ENCODE results near the gene HEXIM2. TPM values are rescaled to one million over a fixed set of nuclear protein-coding genes. Genes with fewer than 3 reads are reported as not detected.

Gene HEXIM2
- total and polyA plus RNA-seq, 4 donors, result 5.2 to 17.6 (median 14.2) TPM

GRCh38 chr17:45149037-45149668 is 12.5 kb upstream of the HEXIM2 start:
- peak in 3 of 6 donors; percentile 71 to 93 (median 92) for DNase-seq (ENCODE audit: low read depth in 4 of 6, low spot score in 6 of 6)
- H3K4me3 ChIP-seq (ENCODE audit: low read depth, low read length), result peak overlapping the region; percentile 92
- WGBS (ENCODE audit: insufficient coverage), result 0% methylated on average over 31 of the region's 32 CpGs
- peaks cover 4% of the 10 kb centered on the region for H3K36me3 ChIP-seq (ENCODE audit: control insufficient read depth, insufficient read depth, low read length)
- H3K4me1 ChIP-seq (ENCODE audit: control insufficient read depth, insufficient read depth, low read length), result peaks cover 39% of the 10 kb centered on the region
- H3K9me3 ChIP-seq (ENCODE audit: control insufficient read depth, insufficient read depth, low read length), result no peaks in the 10 kb centered on the region
- no peaks in the 10 kb centered on the region for H3K27me3 ChIP-seq (ENCODE audit: control insufficient read depth, insufficient read depth, low read length)
- H3K27ac ChIP-seq (ENCODE audit: low read depth, low read length), result peak overlapping the region; percentile 98

- H3K27me3 ChIP-seq (ENCODE audit: control insufficient read depth, insufficient read depth, low read length), result no peaks in the 10 kb centered on the region
- H3K4me3 ChIP-seq (ENCODE audit: low read depth, low read length), result peak overlapping the region; percentile 92
- no peaks in the 10 kb centered on the region for H3K9me3 ChIP-seq (ENCODE audit: control insufficient read depth, insufficient read depth, low read length)
- under 1% methylated on average over 52 of the region's 56 CpGs for WGBS (ENCODE audit: insufficient coverage)
- DNase-seq (ENCODE audit: low read depth in 4 of 6, low spot score in 6 of 6), result peak in 2 of 6 donors; percentile 75 to 76
- H3K36me3 ChIP-seq (ENCODE audit: control insufficient read depth, insufficient read depth, low read length), result peaks cover 4% of the 10 kb centered on the region
- H3K27ac ChIP-seq (ENCODE audit: low read depth, low read length), result peak overlapping the region; percentile 98
- peaks cover 31% of the 10 kb centered on the region for H3K4me1 ChIP-seq (ENCODE audit: control insufficient read depth, insufficient read depth, low read length)
Measured at GRCh38 chr17:45149669-45150664, 11.7 kb upstream of the HEXIM2 start.

GRCh38 chr17:45150911-45151809 is 10.5 kb upstream of the HEXIM2 start:
- no peaks in the 10 kb centered on the region for H3K27me3 ChIP-seq (ENCODE audit: control insufficient read depth, insufficient read depth, low read length)
- no peaks in the 10 kb centered on the region for H3K9me3 ChIP-seq (ENCODE audit: control insufficient read depth, insufficient read depth, low read length)
- DNase-seq (ENCODE audit: low read depth in 4 of 6, low spot score in 6 of 6), result no peak
- 50% methylated on average over 2 of the region's 8 CpGs for WGBS (ENCODE audit: insufficient coverage)
- H3K4me1 ChIP-seq (ENCODE audit: control insufficient read depth, insufficient read depth, low read length), result peaks cover 27% of the 10 kb centered on the region
- peak overlapping the region; percentile 92 for H3K4me3 ChIP-seq (ENCODE audit: low read depth, low read length)
- peak overlapping the region; percentile 98 for H3K27ac ChIP-seq (ENCODE audit: low read depth, low read length)
- peaks cover 4% of the 10 kb centered on the region for H3K36me3 ChIP-seq (ENCODE audit: control insufficient read depth, insufficient read depth, low read length)

GRCh38 chr17:45155029-45155428 is 6.6 kb upstream of the HEXIM2 start:
- no peaks in the 10 kb centered on the region for H3K9me3 ChIP-seq (ENCODE audit: control insufficient read depth, insufficient read depth, low read length)
- H3K36me3 ChIP-seq (ENCODE audit: control insufficient read depth, insufficient read depth, low read length), result peaks cover under 1% of the 10 kb centered on the region
- no peaks in the 10 kb centered on the region for H3K27me3 ChIP-seq (ENCODE audit: control insufficient read depth, insufficient read depth, low read length)
- WGBS (ENCODE audit: insufficient coverage), result 80% methylated on average over 1 of the region's 4 CpGs
- DNase-seq (ENCODE audit: low read depth in 4 of 6, low spot score in 6 of 6), result no peak
- H3K4me1 ChIP-seq (ENCODE audit: control insufficient read depth, insufficient read depth, low read length), result peaks cover 18% of the 10 kb centered on the region
- no peak overlapping the region for H3K4me3 ChIP-seq (ENCODE audit: low read depth, low read length)
- H3K27ac ChIP-seq (ENCODE audit: low read depth, low read length), result no peak overlapping the region

GRCh38 chr17:45155483-45155882 is 6.2 kb upstream of the HEXIM2 start:
- Histone ChIP-seq H3K27me3 (ENCODE audit: control insufficient read depth, insufficient read depth, low read length) (no peaks in the 10 kb centered on the region), H3K4me3 (ENCODE audit: low read depth, low read length) (no peak overlapping the region), H3K4me1 (ENCODE audit: control insufficient read depth, insufficient read depth, low read length) (peaks cover 18% of the 10 kb centered on the region), H3K36me3 (ENCODE audit: control insufficient read depth, insufficient read depth, low read length) (no peaks in the 10 kb centered on the region), H3K9me3 (ENCODE audit: control insufficient read depth, insufficient read depth, low read length) (no peaks in the 10 kb centered on the region), H3K27ac (ENCODE audit: low read depth, low read length) (no peak overlapping the region)
- 83% methylated on average over 1 of the region's 2 CpGs for WGBS (ENCODE audit: insufficient coverage)
- no peak for DNase-seq (ENCODE audit: low read depth in 4 of 6, low spot score in 6 of 6)

GRCh38 chr17:45156242-45156641 is 5.4 kb upstream of the HEXIM2 start:
- H3K27ac ChIP-seq (ENCODE audit: low read depth, low read length), result no peak overlapping the region
- no CpG with 5 or more reads among the region's 3 CpGs for WGBS (ENCODE audit: insufficient coverage)
- H3K4me1 ChIP-seq (ENCODE audit: control insufficient read depth, insufficient read depth, low read length), result peaks cover 18% of the 10 kb centered on the region
- H3K27me3 ChIP-seq (ENCODE audit: control insufficient read depth, insufficient read depth, low read length), result no peaks in the 10 kb centered on the region
- no peak for DNase-seq (ENCODE audit: low read depth in 4 of 6, low spot score in 6 of 6)
- no peak overlapping the region for H3K4me3 ChIP-seq (ENCODE audit: low read depth, low read length)
- H3K36me3 ChIP-seq (ENCODE audit: control insufficient read depth, insufficient read depth, low read length), result peaks cover 3% of the 10 kb centered on the region
- H3K9me3 ChIP-seq (ENCODE audit: control insufficient read depth, insufficient read depth, low read length), result no peaks in the 10 kb centered on the region

- Histone ChIP-seq H3K36me3 (ENCODE audit: control insufficient read depth, insufficient read depth, low read length) (peaks cover 9% of the 10 kb centered on the region), H3K27me3 (ENCODE audit: control insufficient read depth, insufficient read depth, low read length) (no peaks in the 10 kb centered on the region), H3K4me1 (ENCODE audit: control insufficient read depth, insufficient read depth, low read length) (peaks cover 25% of the 10 kb centered on the region), H3K27ac (ENCODE audit: low read depth, low read length) (peak overlapping the region; percentile 100), H3K9me3 (ENCODE audit: control insufficient read depth, insufficient read depth, low read length) (no peaks in the 10 kb centered on the region), H3K4me3 (ENCODE audit: low read depth, low read length) (peak overlapping the region; percentile 99)
- peak in 4 of 6 donors; percentile 55 to 89 (median 74) for DNase-seq (ENCODE audit: low read depth in 4 of 6, low spot score in 6 of 6)
- under 1% methylated on average over 46 of the region's 48 CpGs for WGBS (ENCODE audit: insufficient coverage)
Measured at GRCh38 chr17:45160447-45161287, 1.0 kb upstream of the HEXIM2 start.

GRCh38 chr17:45162025-45162687 is 481 bp downstream of the HEXIM2 start:
- 60% methylated on average over 8 of the region's 9 CpGs for WGBS (ENCODE audit: insufficient coverage)
- H3K27ac ChIP-seq (ENCODE audit: low read depth, low read length), result peak overlapping the region; percentile 91
- peak overlapping the region; percentile 99 for H3K4me3 ChIP-seq (ENCODE audit: low read depth, low read length)
- no peak for DNase-seq (ENCODE audit: low read depth in 4 of 6, low spot score in 6 of 6)
- H3K27me3 ChIP-seq (ENCODE audit: control insufficient read depth, insufficient read depth, low read length), result no peaks in the 10 kb centered on the region
- no peaks in the 10 kb centered on the region for H3K9me3 ChIP-seq (ENCODE audit: control insufficient read depth, insufficient read depth, low read length)
- H3K4me1 ChIP-seq (ENCODE audit: control insufficient read depth, insufficient read depth, low read length), result peaks cover 25% of the 10 kb centered on the region
- H3K36me3 ChIP-seq (ENCODE audit: control insufficient read depth, insufficient read depth, low read length), result peaks cover 9% of the 10 kb centered on the region

Data from spinal cord (tissue), 10 donors.